OCI-LY1 (cell line): ENCODE results near the gene MPRIP.

Experiments used
- CTCF ChIP-seq: fragments of 200-600 bp; sonication (generic), shearing (Covaris generic); IDR thresholded peaks from 2 replicates; pipeline ENCODE4 v1.5.1; 2017; ENCODE audit warnings: mild to moderate bottlenecking, antibody characterized with exemption, low read length, moderate library complexity, mixed read lengths
- EZH2 ChIP-seq: fragments of 200-600 bp; sonication (generic), shearing (Covaris generic); IDR thresholded peaks from 2 replicates; pipeline ENCODE4 v1.8.0; 2017; ENCODE audit warnings: borderline replicate concordance, mixed run types, mild to moderate bottlenecking, antibody characterized with exemption, low read length, moderate library complexity, mixed read lengths

DNA sequence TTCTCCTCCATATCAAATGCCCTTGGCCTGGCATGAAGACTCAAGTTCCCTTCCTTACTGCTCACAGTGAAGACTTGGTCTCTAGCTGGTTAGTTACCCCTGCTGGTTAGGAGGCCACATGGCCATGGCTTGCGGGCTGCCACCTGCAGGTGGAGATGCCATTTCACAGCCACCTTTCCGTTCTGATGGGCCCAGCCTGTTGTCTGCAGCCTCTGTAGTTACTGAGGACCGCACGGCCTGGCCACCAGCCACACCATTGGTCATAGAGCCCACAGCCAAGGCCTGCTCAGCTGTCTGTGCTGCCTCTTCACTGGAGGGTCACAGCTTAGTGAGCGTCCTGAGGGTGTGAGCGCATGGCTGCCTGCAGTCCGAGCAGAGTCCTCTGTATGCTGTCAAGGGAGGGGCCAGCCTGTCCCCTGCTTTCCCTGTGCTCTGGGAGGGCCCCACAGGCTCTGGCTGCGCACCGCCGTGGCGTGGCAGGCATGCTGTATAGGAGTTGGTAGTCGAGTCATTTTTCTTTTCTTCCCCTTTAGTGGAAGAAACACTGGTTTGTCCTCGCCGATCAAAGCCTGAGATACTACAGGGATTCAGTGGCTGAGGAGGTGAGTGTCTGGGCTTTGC is 104.6 kb downstream of the MPRIP start:
- TF ChIP-seq CTCF, result peak; percentile 41; the same call in 1 of the 2 replicates
- TF ChIP-seq EZH2, result no peak
